Glutamatergic neuron (in vitro differentiated cells): ENCODE results near the gene PLEKHD1. TPM values are rescaled to one million over a fixed set of nuclear protein-coding genes. Genes with fewer than 3 reads are reported as not detected.

Experiments used
- DNase-seq: peaks from one replicate; pipeline ENCODE4 v3.0.0; 2022
- H3K27ac Mint-ChIP-seq: one replicate; pipeline ENCODE4 v1.8.0; 2020; ENCODE audit warnings: mild to moderate bottlenecking, mixed read lengths, inconsistent platforms; ENCODE audit not compliant: unreplicated experiment
- H3K27me3 Mint-ChIP-seq: one replicate; pipeline ENCODE4 v1.8.0; 2020; ENCODE audit warnings: mild to moderate bottlenecking, moderate library complexity, mixed read lengths, inconsistent platforms; ENCODE audit not compliant: unreplicated experiment
- H3K36me3 Mint-ChIP-seq: one replicate; pipeline ENCODE4 v1.8.0; 2020; ENCODE audit warnings: mild to moderate bottlenecking, mixed read lengths, inconsistent platforms; ENCODE audit not compliant: unreplicated experiment
- H3K4me1 Mint-ChIP-seq: one replicate; pipeline ENCODE4 v1.8.0; 2020; ENCODE audit warnings: mild to moderate bottlenecking, low read depth, mixed read lengths, inconsistent platforms; ENCODE audit not compliant: unreplicated experiment
- H3K4me3 Mint-ChIP-seq: one replicate; pipeline ENCODE4 v1.8.0; 2020; ENCODE audit warnings: mild to moderate bottlenecking, mixed read lengths, inconsistent platforms; ENCODE audit not compliant: unreplicated experiment
- H3K9me3 Mint-ChIP-seq: one replicate; pipeline ENCODE4 v1.8.0; 2020; ENCODE audit warnings: mild to moderate bottlenecking, moderate library complexity, mixed read lengths, inconsistent platforms; ENCODE audit not compliant: unreplicated experiment
- total RNA-seq: library from RNA; stranded (reverse); fragmentation: NEBNext Ultra II Directional; extraction: Animal tissue kit (Norgen Biotek cat#: 25700); gene quantifications from one replicate; pipeline ENCODE4 v1.2.1, GENCODE V29; 2021; ENCODE audit not compliant: unreplicated experiment
- TF ChIP-seq, protein P1 (sequence below): fragments of 200-600 bp; sonication (generic); IDR thresholded peaks from one replicate; pipeline ENCODE4 v1.5.0; 2021; ENCODE audit not compliant: partially characterized antibody, unreplicated experiment

The PLEKHD1 gene
- total RNA-seq, 1 donor from 2014 or later: 1.3 TPM

DNA sequence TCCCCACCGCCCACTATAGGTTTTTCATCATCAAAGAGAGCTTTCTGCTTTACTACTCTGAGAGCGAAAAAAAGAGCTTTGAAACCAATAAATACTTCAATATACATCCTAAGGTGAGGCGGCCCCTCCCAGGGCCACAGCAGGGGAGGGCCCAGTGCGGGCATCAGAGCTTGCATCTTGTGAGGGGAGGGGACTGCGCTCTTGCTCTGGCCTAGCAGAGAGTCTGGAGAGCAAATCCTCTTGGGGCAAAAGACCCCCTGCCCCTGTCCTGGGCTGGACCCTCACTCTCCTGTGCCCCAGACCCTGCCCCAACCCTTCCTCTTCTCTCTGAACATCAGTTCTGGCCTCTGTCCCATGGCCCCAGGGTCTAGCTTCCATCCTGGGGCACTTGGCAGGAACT lies 15.6 kb downstream of the PLEKHD1 start:
- peaks cover 7% of the 10 kb centered on the region for H3K9me3 Mint-ChIP-seq
- TF ChIP-seq, protein P1, sequence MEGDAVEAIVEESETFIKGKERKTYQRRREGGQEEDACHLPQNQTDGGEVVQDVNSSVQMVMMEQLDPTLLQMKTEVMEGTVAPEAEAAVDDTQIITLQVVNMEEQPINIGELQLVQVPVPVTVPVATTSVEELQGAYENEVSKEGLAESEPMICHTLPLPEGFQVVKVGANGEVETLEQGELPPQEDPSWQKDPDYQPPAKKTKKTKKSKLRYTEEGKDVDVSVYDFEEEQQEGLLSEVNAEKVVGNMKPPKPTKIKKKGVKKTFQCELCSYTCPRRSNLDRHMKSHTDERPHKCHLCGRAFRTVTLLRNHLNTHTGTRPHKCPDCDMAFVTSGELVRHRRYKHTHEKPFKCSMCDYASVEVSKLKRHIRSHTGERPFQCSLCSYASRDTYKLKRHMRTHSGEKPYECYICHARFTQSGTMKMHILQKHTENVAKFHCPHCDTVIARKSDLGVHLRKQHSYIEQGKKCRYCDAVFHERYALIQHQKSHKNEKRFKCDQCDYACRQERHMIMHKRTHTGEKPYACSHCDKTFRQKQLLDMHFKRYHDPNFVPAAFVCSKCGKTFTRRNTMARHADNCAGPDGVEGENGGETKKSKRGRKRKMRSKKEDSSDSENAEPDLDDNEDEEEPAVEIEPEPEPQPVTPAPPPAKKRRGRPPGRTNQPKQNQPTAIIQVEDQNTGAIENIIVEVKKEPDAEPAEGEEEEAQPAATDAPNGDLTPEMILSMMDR: no peak
- H3K27me3 Mint-ChIP-seq: peaks cover 10% of the 10 kb centered on the region
- no peak for DNase-seq
- no peaks in the 10 kb centered on the region for H3K36me3 Mint-ChIP-seq
- no peak overlapping the region for H3K27ac Mint-ChIP-seq
- peaks cover 7% of the 10 kb centered on the region for H3K4me1 Mint-ChIP-seq
- no peak overlapping the region for H3K4me3 Mint-ChIP-seq

DNA sequence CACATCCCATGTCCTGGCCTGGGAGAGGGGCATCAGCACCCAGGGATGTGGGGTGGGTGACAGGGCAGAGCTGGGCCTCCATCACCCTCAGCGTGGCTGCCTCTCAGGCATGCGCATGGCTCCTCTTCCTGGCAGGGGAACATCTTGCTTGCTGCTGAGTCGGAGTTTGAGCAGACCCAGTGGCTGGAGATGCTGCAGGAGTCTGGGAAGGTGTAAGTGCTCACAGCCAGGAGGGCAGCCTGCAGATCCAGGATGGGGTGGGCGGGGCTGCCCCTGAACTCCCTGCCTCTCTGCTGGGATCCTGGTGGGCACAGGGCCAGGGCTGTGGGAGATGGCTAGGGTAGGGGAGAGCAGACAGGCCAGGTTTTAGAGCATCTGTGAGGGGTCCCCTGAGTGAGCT lies 16.2 kb downstream of the PLEKHD1 start:
- TF ChIP-seq, protein P1: no peak
- no peaks in the 10 kb centered on the region for H3K36me3 Mint-ChIP-seq
- H3K9me3 Mint-ChIP-seq: peaks cover 4% of the 10 kb centered on the region
- peaks cover 6% of the 10 kb centered on the region for H3K4me1 Mint-ChIP-seq
- H3K4me3 Mint-ChIP-seq: no peak overlapping the region
- DNase-seq: no peak
- no peak overlapping the region for H3K27ac Mint-ChIP-seq
- H3K27me3 Mint-ChIP-seq: peaks cover 8% of the 10 kb centered on the region

DNA sequence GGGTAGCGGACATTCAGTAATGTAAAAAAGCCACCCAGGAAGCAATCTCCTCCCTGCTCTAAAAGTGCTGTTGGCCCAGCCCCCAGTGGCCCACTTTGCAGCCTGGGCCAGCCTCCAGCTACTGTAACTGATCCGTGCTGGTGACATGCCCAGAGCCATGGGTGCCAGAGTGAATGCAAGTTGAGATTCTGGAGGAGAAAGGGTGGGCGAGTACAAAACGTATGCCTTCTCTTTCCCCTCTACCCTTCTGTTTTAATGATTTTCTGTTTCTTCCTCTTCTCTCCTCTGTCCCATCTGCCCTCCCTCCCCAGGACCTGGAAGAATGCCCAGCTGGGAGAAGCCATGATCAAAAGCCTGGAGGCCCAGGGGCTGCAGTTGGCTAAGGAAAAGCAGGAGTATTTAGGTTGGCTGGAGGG lies 16.9 kb downstream of the PLEKHD1 start:
- no peaks in the 10 kb centered on the region for H3K36me3 Mint-ChIP-seq
- no peak overlapping the region for H3K4me3 Mint-ChIP-seq

DNA sequence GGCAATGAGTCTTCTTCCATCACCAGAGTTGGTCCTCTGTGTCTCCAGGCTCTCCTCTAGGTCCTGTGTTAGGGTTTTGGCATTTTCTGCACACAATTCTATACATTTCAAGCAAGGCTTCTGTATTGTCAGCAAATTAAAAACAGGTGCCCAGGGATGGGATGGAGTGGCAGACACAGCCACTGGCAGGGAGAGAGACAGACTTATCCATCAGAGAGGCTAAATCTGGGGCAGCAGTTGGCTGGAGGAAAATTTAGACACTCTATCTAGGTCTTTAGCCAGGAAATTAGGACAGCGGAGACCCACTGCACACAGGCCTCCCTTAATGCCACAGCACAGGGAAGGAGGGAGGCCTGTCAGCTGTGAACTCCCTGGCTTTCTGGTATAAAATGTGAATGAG lies 20.2 kb downstream of the PLEKHD1 start:
- H3K4me3 Mint-ChIP-seq: no peak overlapping the region
- H3K36me3 Mint-ChIP-seq: no peaks in the 10 kb centered on the region
- H3K4me1 Mint-ChIP-seq: peaks cover 4% of the 10 kb centered on the region
- TF ChIP-seq, protein P1: no peak
- no peak overlapping the region for H3K27ac Mint-ChIP-seq
- DNase-seq: no peak
- peaks cover 4% of the 10 kb centered on the region for H3K27me3 Mint-ChIP-seq
- no peaks in the 10 kb centered on the region for H3K9me3 Mint-ChIP-seq

More for the DNA sequence above, 16.9 kb downstream of the PLEKHD1 start:
- Mint-ChIP-seq H3K27ac (no peak overlapping the region), H3K9me3 (peaks cover 4% of the 10 kb centered on the region), H3K4me1 (peaks cover 4% of the 10 kb centered on the region), H3K27me3 (peaks cover 10% of the 10 kb centered on the region)
- DNase-seq: no peak
- TF ChIP-seq, protein P1: no peak

DNA sequence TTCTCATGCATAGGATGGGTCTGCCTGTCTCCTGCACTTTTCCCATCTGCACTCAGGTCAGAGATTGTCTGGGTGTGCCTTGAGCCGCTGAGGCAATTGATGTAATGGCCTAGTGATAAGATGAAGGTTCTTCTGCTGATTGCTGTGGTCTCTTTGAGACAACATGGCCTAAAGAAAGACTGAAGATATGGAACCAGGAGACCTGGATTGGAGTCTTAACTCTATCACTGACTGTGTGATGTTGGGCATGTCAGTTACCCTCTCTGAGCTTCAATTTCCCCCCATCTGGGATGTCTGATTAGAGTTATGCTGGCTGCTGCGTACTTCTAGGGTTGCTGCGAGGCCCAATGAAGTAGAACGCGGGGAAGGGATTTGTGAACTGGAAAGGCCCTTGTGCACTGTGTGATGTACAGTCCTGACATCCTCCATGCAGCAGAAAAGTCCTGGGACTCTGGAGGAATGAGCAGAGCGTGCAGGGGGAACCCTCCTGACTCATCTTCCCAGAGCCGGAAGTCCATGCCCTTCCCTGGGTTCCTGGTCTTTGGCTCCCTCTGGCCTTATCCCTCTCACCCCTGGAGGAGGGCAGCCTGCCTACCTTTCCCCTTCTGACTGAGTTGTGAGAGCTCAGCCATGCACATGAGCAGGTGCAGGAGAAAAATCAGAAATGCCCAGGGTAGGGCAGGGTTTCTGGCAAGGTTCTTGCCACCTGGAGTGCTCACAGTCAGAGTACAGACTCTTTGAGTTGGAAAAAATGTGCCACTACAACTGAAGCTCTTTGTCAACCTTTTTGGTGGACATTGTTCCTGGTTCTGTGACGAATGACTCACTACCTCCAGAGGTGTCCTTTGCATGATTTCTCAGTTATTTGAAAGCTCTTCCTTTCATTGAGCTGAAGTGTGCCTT lies 21.1 kb downstream of the PLEKHD1 start:
- H3K9me3 Mint-ChIP-seq: no peaks in the 10 kb centered on the region
- no peak for DNase-seq
- H3K36me3 Mint-ChIP-seq: no peaks in the 10 kb centered on the region
- peaks cover 4% of the 10 kb centered on the region for H3K27me3 Mint-ChIP-seq
- no peak overlapping the region for H3K4me3 Mint-ChIP-seq
- peaks cover 4% of the 10 kb centered on the region for H3K4me1 Mint-ChIP-seq
- TF ChIP-seq, protein P1: no peak
- H3K27ac Mint-ChIP-seq: no peak overlapping the region
